ENCODE measurements around the gene SYNJ1. TPM values are rescaled to one million over a fixed set of nuclear protein-coding genes. Genes with fewer than 3 reads are reported as not detected.

Gene SYNJ1
- total RNA-seq, 2 donors from 2014 or later, result 7.9 to 9.2 TPM

GRCh38 chr21:32770871-32771523 lies 43.2 kb upstream of the SYNJ1 start:
- intact Hi-C loops (cut with DNase I), result loop anchor here (5.0 kb wide), 2 partner anchors 44 to 871 kb away; partner anchors contain the start of genes CRYZL1, ITSN1 and SYNJ1
- Histone ChIP-seq H3K4me3 (peak overlapping the region; percentile 88 to 92), H3K27me3 (replicated peaks; ENCODE audit: insufficient read depth) (no peaks in the 10 kb centered on the region), H3K36me3 (no peaks in the 10 kb centered on the region), H3K9me3 (no peaks in the 10 kb centered on the region), H3K4me1 (replicated peaks) (no peaks in the 10 kb centered on the region), H3K27ac (peak overlapping the region; percentile 82 to 87)
- WGBS, result under 1% methylated on average over 37 of the region's 56 CpGs
- DNase-seq (ENCODE audit: low spot score), result peak; percentile 30
- TF ChIP-seq CTCF (IDR thresholded peaks at IDR 0.05) (no peak), POLR2AphosphoS5 (IDR thresholded peaks at IDR 0.05) (no peak), POLR2A (IDR thresholded peaks at IDR 0.05) (no peak)

GRCh38 chr21:32768530-32768929 lies 40.7 kb upstream of the SYNJ1 start:
- Histone ChIP-seq H3K4me3 (no peak overlapping the region), H3K9me3 (no peaks in the 10 kb centered on the region), H3K27ac (no peak overlapping the region), H3K27me3 (replicated peaks; ENCODE audit: insufficient read depth) (no peaks in the 10 kb centered on the region), H3K36me3 (no peaks in the 10 kb centered on the region), H3K4me1 (replicated peaks) (no peaks in the 10 kb centered on the region)
- intact Hi-C loops (cut with DNase I), result no loop called here
- WGBS, result 36% methylated on average over 3 of the region's 3 CpGs
- DNase-seq (ENCODE audit: low spot score), result no peak
- TF ChIP-seq POLR2A (IDR thresholded peaks at IDR 0.05), result no peak
- no peak for TF ChIP-seq POLR2AphosphoS5 (IDR thresholded peaks at IDR 0.05)
- no peak for TF ChIP-seq CTCF (IDR thresholded peaks at IDR 0.05)

DNA sequence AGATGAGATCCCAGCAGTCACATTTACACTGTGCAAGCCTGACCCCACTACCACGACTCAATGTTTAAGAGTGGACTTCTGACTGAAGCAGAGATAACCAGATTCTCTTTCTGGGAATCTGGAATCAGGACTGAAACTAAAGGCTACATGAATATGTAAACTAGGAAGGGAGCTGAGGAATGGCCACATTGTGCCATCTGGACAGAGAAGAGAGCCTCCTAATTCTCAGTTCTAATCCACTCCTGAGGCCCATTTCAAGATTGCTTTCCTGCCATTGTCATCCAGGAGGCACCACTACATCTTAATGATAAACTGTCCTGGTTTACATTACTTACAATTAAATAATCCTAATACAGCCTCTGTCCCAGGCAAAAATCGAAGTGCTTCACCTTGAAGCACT lies 37.2 kb upstream of the SYNJ1 start:
- H3K27ac ChIP-seq, result no peak overlapping the region
- no peaks in the 10 kb centered on the region for H3K4me1 ChIP-seq (replicated peaks)
- H3K4me3 ChIP-seq, result no peak overlapping the region
- no peaks in the 10 kb centered on the region for H3K9me3 ChIP-seq
- DNase-seq (ENCODE audit: low spot score), result no peak
- TF ChIP-seq POLR2AphosphoS5 (IDR thresholded peaks at IDR 0.05), result no peak
- no peak for TF ChIP-seq CTCF (IDR thresholded peaks at IDR 0.05)
- no peak for TF ChIP-seq POLR2A (IDR thresholded peaks at IDR 0.05)
- intact Hi-C loops (cut with DNase I), result no loop called here
- WGBS, result 79% methylated on average over 2 of the region's 2 CpGs
- H3K27me3 ChIP-seq (replicated peaks; ENCODE audit: insufficient read depth), result no peaks in the 10 kb centered on the region
- peaks cover 0 to 5% of the 10 kb centered on the region in 2 donors for H3K36me3 ChIP-seq

DNA sequence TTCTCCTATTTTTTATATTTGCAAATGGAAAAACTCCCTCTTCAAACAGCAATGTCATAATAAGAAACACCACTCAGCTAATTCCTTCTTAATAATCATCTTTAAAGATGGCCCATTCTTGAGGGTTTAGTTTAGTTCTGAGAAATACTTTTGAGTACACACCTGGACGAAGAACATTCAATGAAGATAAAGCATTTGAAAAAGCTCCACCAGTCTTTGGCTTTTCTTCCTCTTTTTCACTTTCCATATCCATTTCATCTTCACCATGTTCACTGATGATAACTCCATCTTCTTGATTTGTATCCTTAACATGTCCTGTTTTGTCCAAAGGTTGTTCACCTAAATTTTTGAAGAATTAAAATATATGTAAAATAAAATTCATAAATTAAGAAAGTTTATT lies 36.4 kb upstream of the SYNJ1 start:
- intact Hi-C loops (cut with DNase I), result no loop called here
- H3K4me3 ChIP-seq, result no peak overlapping the region
- H3K27me3 ChIP-seq (replicated peaks; ENCODE audit: insufficient read depth), result no peaks in the 10 kb centered on the region
- no peak for DNase-seq (ENCODE audit: low spot score)
- H3K9me3 ChIP-seq, result no peaks in the 10 kb centered on the region
- WGBS, result 95% methylated on average over 1 of the region's 1 CpG
- H3K4me1 ChIP-seq (replicated peaks), result no peaks in the 10 kb centered on the region
- TF ChIP-seq POLR2A (IDR thresholded peaks at IDR 0.05) (no peak), CTCF (IDR thresholded peaks at IDR 0.05) (no peak), POLR2AphosphoS5 (IDR thresholded peaks at IDR 0.05) (no peak)
- H3K36me3 ChIP-seq, result peaks cover 0 to 5% of the 10 kb centered on the region in 2 donors
- H3K27ac ChIP-seq, result no peak overlapping the region

- H3K36me3 ChIP-seq, result peaks cover 0 to 5% of the 10 kb centered on the region in 2 donors
- 95% methylated on average over 1 of the region's 1 CpG for WGBS
- intact Hi-C loops (cut with DNase I), result no loop called here
- no peaks in the 10 kb centered on the region for H3K9me3 ChIP-seq
- H3K4me1 ChIP-seq (replicated peaks), result no peaks in the 10 kb centered on the region
- DNase-seq (ENCODE audit: low spot score), result no peak
- no peak overlapping the region for H3K27ac ChIP-seq
- H3K27me3 ChIP-seq (replicated peaks; ENCODE audit: insufficient read depth), result no peaks in the 10 kb centered on the region
- TF ChIP-seq CTCF (IDR thresholded peaks at IDR 0.05) (no peak), POLR2AphosphoS5 (IDR thresholded peaks at IDR 0.05) (no peak), POLR2A (IDR thresholded peaks at IDR 0.05) (no peak)
- H3K4me3 ChIP-seq, result no peak overlapping the region
These were observed 30.0 kb upstream of the SYNJ1 start for GRCh38 chr21:32757804-32758203.

All from prostate gland (tissue), 2 donors.